T-helper 1 cell treated with Interleukin-12 subunit alpha and Interleukin-12 subunit beta and Interleukin-4 antibody, amounts not matched to agents 30 ng/mL and 1 ng/mL, for 36 hours (primary cell): ENCODE measurements around the gene TNFSF13. TPM values are rescaled to one million over a fixed set of nuclear protein-coding genes. Genes with fewer than 3 reads are reported as not detected.

ENCODE experiments used
- intact Hi-C: fragments of 100-400 bp; cut with micrococcal nuclease; formaldehyde crosslinking; loops from one replicate; pipeline ENCODE4 v1.15.1; 2024
- total RNA-seq: library from RNA; stranded (reverse); gene quantifications from 2 replicates; pipeline ENCODE4 v1.2.3, GENCODE V29; 2022

TNFSF13 gene
- total RNA-seq, 1 donor from 2014 or later = 6.3 TPM

GRCh38 chr17:7573324-7574080 lies 15.0 kb downstream of the TNFSF13 start:
- intact Hi-C loops = loop anchor here (2.0 to 10.0 kb wide), 4 partner anchors 179 to 583 kb away; partner anchors contain the start of genes PLSCR3 and RNASEK

GRCh38 chr17:7574176-7574953 lies 15.8 kb downstream of the TNFSF13 start:
- intact Hi-C loops = loop anchor here (10.0 kb wide), 1 partner anchor 560 kb away; the partner anchor contains the start of gene RNASEK

- intact Hi-C loops = loop anchor here (10.0 kb wide), 1 partner anchor 561 kb away; the partner anchor contains the start of gene RNASEK
Observed at GRCh38 chr17:7575481-7575883, 16.9 kb downstream of the TNFSF13 start.

GRCh38 chr17:7575959-7576358 lies 17.4 kb downstream of the TNFSF13 start:
- intact Hi-C loops = loop anchor here (10.0 kb wide), 1 partner anchor 561 kb away; the partner anchor contains the start of gene RNASEK

- intact Hi-C loops = loop anchor here (10.0 kb wide), 1 partner anchor 562 kb away; the partner anchor contains the start of gene RNASEK
Observed at GRCh38 chr17:7576432-7576937, 17.9 kb downstream of the TNFSF13 start.

- intact Hi-C loops = loop anchor here (10.0 kb wide), 1 partner anchor 563 kb away; the partner anchor contains the start of gene RNASEK
Observed at GRCh38 chr17:7577327-7578199, 19.0 kb downstream of the TNFSF13 start.

GRCh38 chr17:7579001-7579833 lies 20.7 kb downstream of the TNFSF13 start, which contains the start of gene CD68:
Gene CD68, plus strand, starts transcription at chr17:7579638. Its CDS starts 40 bp downstream, at chr17:7579678.
- intact Hi-C loops = loop anchor here (10.0 kb wide), 1 partner anchor 564 kb away; the partner anchor contains the start of gene RNASEK

GRCh38 chr17:7579834-7580603 lies 21.5 kb downstream of the TNFSF13 start:
- intact Hi-C loops = loop anchor here (5.0 to 10.0 kb wide), 2 partner anchors 533 to 565 kb away; partner anchors contain the start of gene RNASEK

GRCh38 chr17:7580604-7581575 lies 22.3 kb downstream of the TNFSF13 start:
- intact Hi-C loops = loop anchor here (5.0 kb wide), 1 partner anchor 534 kb away; no protein-coding TSS in a partner anchor

- intact Hi-C loops = loop anchor here (1.0 to 5.0 kb wide), 5 partner anchors 10 to 535 kb away; partner anchors contain the start of gene SENP3
Observed at GRCh38 chr17:7582396-7583252, 24.1 kb downstream of the TNFSF13 start.

GRCh38 chr17:7583253-7584109 lies 24.9 kb downstream of the TNFSF13 start, which contains the start of gene MPDU1:
Gene MPDU1, plus strand, starts transcription at chr17:7583852. Its CDS starts 11 bp downstream, at chr17:7583863.
- intact Hi-C loops = loop anchor here (1.0 to 5.0 kb wide), 8 partner anchors 11 to 536 kb away; partner anchors contain the start of genes SAT2, SENP3, TMEM102 and TMEM256

- intact Hi-C loops = no loop called here
Observed at GRCh38 chr17:7586673-7587419, 28.3 kb downstream of the TNFSF13 start.

- intact Hi-C loops = no loop called here
Observed at GRCh38 chr17:7587420-7588151, 29.0 kb downstream of the TNFSF13 start.
